NT2/D1 (cell line): ENCODE measurements around the gene TEAD1.

Source experiments
- YY1 ChIP-seq: IDR thresholded peaks from 2 replicates; pipeline ENCODE4 v1.6.1; 2011; ENCODE audit not compliant: insufficient read length, insufficient read depth
- ZNF274 ChIP-seq: IDR thresholded peaks from 2 replicates; pipeline ENCODE4 v1.6.1; 2011; ENCODE audit warnings: mild to moderate bottlenecking, low read depth, low read length

DNA sequence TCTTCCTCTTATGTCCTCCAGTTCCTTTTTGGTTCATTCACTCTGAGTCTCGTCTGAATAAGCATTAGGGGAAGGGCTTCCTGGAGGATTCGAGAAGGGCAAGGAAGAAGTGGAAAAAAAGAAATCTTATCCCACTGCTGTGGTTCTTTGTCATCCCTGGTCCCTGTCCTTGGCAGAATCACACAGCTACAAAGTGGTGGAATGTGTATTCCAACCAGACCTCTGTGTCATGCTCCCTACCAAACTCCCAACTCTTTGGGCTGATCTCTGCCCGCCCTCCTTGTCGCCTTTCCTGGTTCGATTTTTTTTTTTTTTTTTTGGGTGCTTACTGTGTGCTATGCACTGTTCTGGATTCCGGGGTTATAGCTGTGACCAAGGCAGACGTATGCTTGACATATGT lies 61.0 kb downstream of the TEAD1 start:
- TF ChIP-seq YY1 (no peak), ZNF274 (no peak)
